GM23248 (cell line): ENCODE data around the gene CCR3. TPM values are rescaled to one million over a fixed set of nuclear protein-coding genes. Genes with fewer than 3 reads are reported as not detected.

ENCODE experiments used
- DNase-seq: peaks from one replicate; pipeline ENCODE4 v3.0.0-alpha.2; 2015
- H2AFZ ChIP-seq: fragments of 200-600 bp; sonication (generic); 2 replicates; pipeline ENCODE4 v1.6.1; 2016; ENCODE audit warnings: antibody characterized with exemption
- H3F3A ChIP-seq: fragments of 200-600 bp; sonication (generic); 2 replicates; pipeline ENCODE4 v1.6.1; 2016; ENCODE audit warnings: mild to moderate bottlenecking, antibody characterized with exemption, mixed run types; ENCODE audit not compliant: insufficient read depth
- H3K27ac ChIP-seq: fragments of 200-600 bp; sonication (generic); 2 replicates; pipeline ENCODE4 v1.5.1; 2016; ENCODE audit warnings: mild to moderate bottlenecking
- H3K27me3 ChIP-seq: fragments of 200-600 bp; sonication (generic); replicated peaks from 2 replicates; pipeline ENCODE4 v1.6.1; 2016; ENCODE audit warnings: mild to moderate bottlenecking; ENCODE audit not compliant: insufficient read depth
- H3K36me3 ChIP-seq: fragments of 200-600 bp; sonication (generic); 2 replicates; pipeline ENCODE4 v1.6.1; 2016; ENCODE audit warnings: low read depth, mild to moderate bottlenecking
- H3K4me1 ChIP-seq: fragments of 200-600 bp; sonication (generic); 2 replicates; pipeline ENCODE4 v1.6.1; 2016; ENCODE audit warnings: mild to moderate bottlenecking; ENCODE audit not compliant: insufficient read depth
- H3K4me2 ChIP-seq: fragments of 200-600 bp; sonication (generic); one replicate; pipeline ENCODE4 v1.6.1; 2016; ENCODE audit warnings: mild to moderate bottlenecking; ENCODE audit not compliant: unreplicated experiment
- H3K4me3 ChIP-seq: fragments of 200-600 bp; sonication (generic); 2 replicates; pipeline ENCODE4 v1.5.1; 2016; ENCODE audit warnings: mild to moderate bottlenecking
- H3K79me2 ChIP-seq: fragments of 200-600 bp; sonication (generic); 2 replicates; pipeline ENCODE4 v1.6.1; 2016; ENCODE audit warnings: mild to moderate bottlenecking; ENCODE audit not compliant: insufficient read depth
- H3K9ac ChIP-seq: fragments of 200-600 bp; sonication (generic); 2 replicates; pipeline ENCODE4 v1.6.1; 2016; ENCODE audit warnings: mild to moderate bottlenecking
- H3K9me2 ChIP-seq: fragments of 200-600 bp; sonication (generic); 2 replicates; pipeline ENCODE4 v1.6.1; 2016; ENCODE audit warnings: mixed run types, mild to moderate bottlenecking, moderate library complexity; ENCODE audit not compliant: insufficient read depth
- H3K9me3 ChIP-seq: fragments of 200-600 bp; sonication (generic); one replicate; pipeline ENCODE4 v1.6.1; 2017; ENCODE audit warnings: low read depth
- H4K20me1 ChIP-seq: fragments of 200-600 bp; sonication (generic); 2 replicates; pipeline ENCODE4 v1.6.0; 2016; ENCODE audit not compliant: insufficient read depth
- EZH2 ChIP-seq: fragments of 200-600 bp; sonication (generic); IDR thresholded peaks from 2 replicates; pipeline ENCODE4 v1.6.1; 2018; ENCODE audit warnings: antibody characterized with exemption, mild to moderate bottlenecking; ENCODE audit not compliant: insufficient read depth, poor library complexity, severe bottlenecking
- EZH2phosphoT487 ChIP-seq: fragments of 200-600 bp; sonication (generic); IDR thresholded peaks from 2 replicates; pipeline ENCODE4 v1.6.1; 2018; ENCODE audit warnings: antibody characterized with exemption, moderate library complexity, mild to moderate bottlenecking, low read depth; ENCODE audit not compliant: insufficient read depth
- WGBS, 2 experiments: methylation state at CpG; one replicate each; pipeline ENCODE4 v1.1.6; 2015 to 2017; ENCODE audit warnings: low lambda C conversion rate in 2 of 2, low coverage in 1 of 2; ENCODE audit errors: missing lambda C conversion rate in 2 of 2; 5-methylcytosine and 5-hydroxymethylcytosine counted together
- in situ Hi-C: fragments of 300-500 bp; cut with MboI; formaldehyde crosslinking; loops from 2 replicates; pipeline ENCODE4 v1.15.0; 2020
- polyA plus RNA-seq: library from polyadenylated mRNA; unstranded; fragments of >200 nt; fragmentation: Nextera tagmentation; extraction: Ambion mirVana; gene quantifications from 2 replicates; pipeline ENCODE4 v1.2.1, GENCODE V29; 2016
- total RNA-seq: library from RNA; depleted of rRNA; stranded (reverse); fragments of >200 nt; shearing (Covaris generic); gene quantifications from 2 replicates; pipeline ENCODE4 v1.2.3, GENCODE V29; 2014

Gene CCR3
- total and polyA plus RNA-seq, 2 experiments from 2014 or later = not detected

GRCh38 chr3:46289966-46290365 is 47.7 kb downstream of the CCR3 start:
- in situ Hi-C loops = no loop called here
- no peak for DNase-seq
- 45 to 60% methylated on average over 2 of the region's 2 CpGs for WGBS, 2 experiments

GRCh38 chr3:46291046-46291445 is 48.8 kb downstream of the CCR3 start:
- no peak overlapping the region for H3K4me3 ChIP-seq
- H3K9me3 ChIP-seq = no peaks in the 10 kb centered on the region
- no peaks in the 10 kb centered on the region for H3K9me2 ChIP-seq
- no peak overlapping the region for H3K9ac ChIP-seq
- WGBS, 2 experiments = 26 to 34% methylated on average over 2 of the region's 2 CpGs
- no peak overlapping the region for H2AFZ ChIP-seq
- no peak overlapping the region for H3K27ac ChIP-seq
- in situ Hi-C loops = no loop called here
- TF ChIP-seq EZH2phosphoT487 (no peak), EZH2 (no peak)
- no peak overlapping the region for H3K4me2 ChIP-seq
- H4K20me1 ChIP-seq = no peaks in the 10 kb centered on the region
- no peaks in the 10 kb centered on the region for H3K36me3 ChIP-seq
- peaks cover 12% of the 10 kb centered on the region for H3K27me3 ChIP-seq
- no peaks in the 10 kb centered on the region for H3F3A ChIP-seq
- no peaks in the 10 kb centered on the region for H3K4me1 ChIP-seq
- no peak for DNase-seq
- no peaks in the 10 kb centered on the region for H3K79me2 ChIP-seq

More at GRCh38 chr3:46289966-46290365, 47.7 kb downstream of the CCR3 start:
- no peaks in the 10 kb centered on the region for H4K20me1 ChIP-seq
- TF ChIP-seq EZH2phosphoT487 = no peak
- no peak for TF ChIP-seq EZH2
- no peaks in the 10 kb centered on the region for H3K4me1 ChIP-seq
- no peaks in the 10 kb centered on the region for H3F3A ChIP-seq
- no peaks in the 10 kb centered on the region for H3K79me2 ChIP-seq
- no peaks in the 10 kb centered on the region for H3K9me2 ChIP-seq
- no peak overlapping the region for H2AFZ ChIP-seq
- H3K4me2 ChIP-seq = no peak overlapping the region
- no peak overlapping the region for H3K27ac ChIP-seq
- H3K36me3 ChIP-seq = no peaks in the 10 kb centered on the region
- H3K27me3 ChIP-seq = peaks cover 12% of the 10 kb centered on the region
- H3K9ac ChIP-seq = no peak overlapping the region
- H3K4me3 ChIP-seq = no peak overlapping the region
- no peaks in the 10 kb centered on the region for H3K9me3 ChIP-seq

GRCh38 chr3:46293035-46293724 is 50.9 kb downstream of the CCR3 start:
- Histone ChIP-seq H3K4me2 (no peak overlapping the region), H3K27me3 (peaks cover 12% of the 10 kb centered on the region), H3K36me3 (no peaks in the 10 kb centered on the region), H3K27ac (no peak overlapping the region), H3K4me1 (no peaks in the 10 kb centered on the region), H4K20me1 (no peaks in the 10 kb centered on the region), H3K9me3 (no peaks in the 10 kb centered on the region), H3K79me2 (no peaks in the 10 kb centered on the region), H3K4me3 (no peak overlapping the region), H3K9me2 (no peaks in the 10 kb centered on the region), H3K9ac (no peak overlapping the region), H2AFZ (no peak overlapping the region), H3F3A (no peaks in the 10 kb centered on the region)
- 48 to 57% methylated on average over 2 of the region's 2 CpGs for WGBS, 2 experiments
- in situ Hi-C loops = no loop called here
- DNase-seq = no peak
- TF ChIP-seq EZH2phosphoT487 = no peak
- no peak for TF ChIP-seq EZH2

DNA sequence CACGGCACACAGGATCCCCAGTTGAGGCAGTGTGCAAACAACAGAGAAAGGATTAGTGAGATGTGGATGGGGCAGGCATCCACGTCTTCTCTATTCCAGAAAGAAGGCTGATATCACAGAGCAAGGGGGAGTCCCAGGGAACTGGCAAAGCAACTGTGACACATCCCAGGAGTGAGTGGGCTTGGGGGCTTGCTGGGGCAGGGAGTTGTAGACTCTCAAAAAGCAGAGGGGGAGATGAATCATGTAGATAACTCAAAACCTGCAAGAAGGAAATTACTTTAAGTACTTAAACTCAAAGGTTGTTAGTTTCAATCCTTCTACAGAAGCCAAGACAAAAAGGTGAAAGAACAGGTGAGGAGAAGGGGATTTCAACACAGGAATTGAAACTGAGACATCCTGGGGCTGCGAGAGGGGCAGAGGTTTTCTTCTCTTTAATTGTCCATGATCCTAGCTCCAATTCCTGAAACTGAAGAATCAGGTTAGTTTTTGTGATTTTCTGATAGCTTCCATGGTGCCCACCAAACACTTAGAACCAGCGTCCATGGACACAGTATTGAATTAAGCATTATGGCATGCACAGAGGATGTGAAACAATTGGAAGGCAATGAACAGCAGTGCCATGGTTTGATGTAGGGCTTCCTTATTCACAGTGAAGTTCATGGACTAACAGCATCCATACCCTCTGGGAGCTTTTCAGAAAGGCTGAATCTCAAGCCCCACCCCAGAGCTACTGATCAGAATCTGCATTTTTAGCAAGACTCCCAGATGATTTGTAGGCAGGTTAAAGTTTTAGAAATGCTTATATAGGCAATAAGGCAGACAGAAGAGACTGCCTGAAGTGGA is 52.0 kb downstream of the CCR3 start:
- WGBS, 2 experiments = 42 to 45% methylated on average over 4 of the region's 4 CpGs
- in situ Hi-C loops = no loop called here

More for the DNA sequence above, 52.0 kb downstream of the CCR3 start:
- Histone ChIP-seq H3F3A (no peaks in the 10 kb centered on the region), H3K4me3 (no peak overlapping the region), H3K4me1 (no peaks in the 10 kb centered on the region), H3K27me3 (peaks cover 14% of the 10 kb centered on the region), H3K36me3 (no peaks in the 10 kb centered on the region), H3K9ac (no peak overlapping the region), H3K9me2 (no peaks in the 10 kb centered on the region), H3K4me2 (no peak overlapping the region), H3K9me3 (no peaks in the 10 kb centered on the region), H3K27ac (no peak overlapping the region), H2AFZ (no peak overlapping the region), H4K20me1 (no peaks in the 10 kb centered on the region), H3K79me2 (no peaks in the 10 kb centered on the region)
- TF ChIP-seq EZH2phosphoT487 (no peak), EZH2 (no peak)
- no peak for DNase-seq
